H7 (cell line): Measurements from ENCODE around the gene CORO7. TPM values are rescaled to one million over a fixed set of nuclear protein-coding genes. Genes with fewer than 3 reads are reported as not detected.
A peak's percentile ranks its signal among the peaks of the same experiment; 100 is the strongest.
"Not testable (repeated sequence)": the region's sequence is repeated elsewhere in the genome, so short reads cannot be mapped to it uniquely, and the experiment has no call there.

Experiments
- DNase-seq: peaks from one replicate; pipeline ENCODE4 v3.0.0; 2012
- H3K27me3 ChIP-seq: 2 replicates; pipeline ENCODE4 v1.6.0; 2011; ENCODE audit warnings: mild to moderate bottlenecking, low read length; ENCODE audit not compliant: control insufficient read depth, insufficient read depth
- H3K36me3 ChIP-seq: replicated peaks from 2 replicates; pipeline ENCODE4 v1.5.1; 2011; ENCODE audit warnings: low read length; ENCODE audit not compliant: control insufficient read depth, insufficient read depth
- H3K4me3 ChIP-seq: 2 replicates; pipeline ENCODE4 v1.5.1; 2011; ENCODE audit warnings: low read depth, mild to moderate bottlenecking, control low read depth, low read length, moderate library complexity; ENCODE audit not compliant: insufficient read depth
- total RNA-seq: library from RNA; depleted of rRNA; stranded (reverse); fragments of >200 nt; shearing (Covaris generic); gene quantifications from 2 replicates; pipeline ENCODE4 v1.2.3, GENCODE V29; 2014

CORO7 gene
- total RNA-seq, 1 experiment from 2014 or later = 37.9 TPM

GRCh38 chr16:4344300-4344982 lies 72.0 kb downstream of the CORO7 start:
- not testable (repeated sequence) for H3K36me3 ChIP-seq, H3K4me3 ChIP-seq, DNase-seq, H3K27me3 ChIP-seq

GRCh38 chr16:4342866-4343744 lies 73.3 kb downstream of the CORO7 start:
- Histone ChIP-seq H3K27me3 (no peaks in the 10 kb centered on the region), H3K36me3 (peaks cover 10% of the 10 kb centered on the region), H3K4me3 (no peak overlapping the region)
- DNase-seq = no peak

- no peaks in the 10 kb centered on the region for H3K27me3 ChIP-seq
- H3K36me3 ChIP-seq = peaks cover 8% of the 10 kb centered on the region
- H3K4me3 ChIP-seq = no peak overlapping the region
- DNase-seq = no peak
Observed at GRCh38 chr16:4341250-4341649, 75.1 kb downstream of the CORO7 start.

- Histone ChIP-seq H3K4me3 (no peak overlapping the region), H3K36me3 (peaks cover 7% of the 10 kb centered on the region), H3K27me3 (no peaks in the 10 kb centered on the region)
- DNase-seq = no peak
Observed at GRCh38 chr16:4340443-4340842, 76.0 kb downstream of the CORO7 start.

GRCh38 chr16:4339909-4340308 lies 76.5 kb downstream of the CORO7 start:
- Histone ChIP-seq H3K36me3 (peaks cover 7% of the 10 kb centered on the region), H3K4me3 (no peak overlapping the region), H3K27me3 (no peaks in the 10 kb centered on the region)
- DNase-seq = no peak

GRCh38 chr16:4339455-4339854 lies 76.9 kb downstream of the CORO7 start:
- peaks cover 7% of the 10 kb centered on the region for H3K36me3 ChIP-seq
- no peak for DNase-seq
- no peaks in the 10 kb centered on the region for H3K27me3 ChIP-seq
- no peak overlapping the region for H3K4me3 ChIP-seq

- Histone ChIP-seq H3K36me3 (peaks cover 7% of the 10 kb centered on the region), H3K27me3 (no peaks in the 10 kb centered on the region), H3K4me3 (no peak overlapping the region)
- no peak for DNase-seq
Observed at GRCh38 chr16:4338712-4339299, 77.6 kb downstream of the CORO7 start.

- Histone ChIP-seq H3K4me3 (no peak overlapping the region), H3K36me3 (peaks cover 9% of the 10 kb centered on the region), H3K27me3 (no peaks in the 10 kb centered on the region)
- DNase-seq = peak; percentile 71
Observed at GRCh38 chr16:4338125-4338582, 78.2 kb downstream of the CORO7 start.

GRCh38 chr16:4337540-4338088 lies 78.8 kb downstream of the CORO7 start:
- no peaks in the 10 kb centered on the region for H3K27me3 ChIP-seq
- H3K36me3 ChIP-seq = peaks cover 9% of the 10 kb centered on the region
- peak; percentile 70 for DNase-seq
- H3K4me3 ChIP-seq = no peak overlapping the region

- H3K36me3 ChIP-seq = peaks cover 9% of the 10 kb centered on the region
- DNase-seq = no peak
- no peak overlapping the region for H3K4me3 ChIP-seq
- no peaks in the 10 kb centered on the region for H3K27me3 ChIP-seq
Observed at GRCh38 chr16:4336701-4337539, 79.5 kb downstream of the CORO7 start.

GRCh38 chr16:4334724-4335495 lies 81.5 kb downstream of the CORO7 start:
- no peak for DNase-seq
- H3K27me3 ChIP-seq = no peaks in the 10 kb centered on the region
- H3K36me3 ChIP-seq = peaks cover 2% of the 10 kb centered on the region
- no peak overlapping the region for H3K4me3 ChIP-seq

- not testable (repeated sequence) for DNase-seq, H3K36me3 ChIP-seq, H3K27me3 ChIP-seq, H3K4me3 ChIP-seq
Observed at GRCh38 chr16:4333714-4334113, 82.7 kb downstream of the CORO7 start.

- H3K4me3 ChIP-seq = no peak overlapping the region
- no peaks in the 10 kb centered on the region for H3K27me3 ChIP-seq
- no peak for DNase-seq
- peaks cover 2% of the 10 kb centered on the region for H3K36me3 ChIP-seq
Observed at GRCh38 chr16:4333308-4333638, 83.1 kb downstream of the CORO7 start.
